NCI-H1930 (cell line): Measurements from ENCODE around the gene TRAF3.
"Not testable (repeated sequence)": the region's sequence is repeated elsewhere in the genome, so short reads cannot be mapped to it uniquely, and the experiment has no call there.

ENCODE experiments used
- DNase-seq, 2 experiments: peaks; one replicate each; lab custom pipeline; 2025; lab: John Stamatoyannopoulos, UW

Gene TRAF3

DNA sequence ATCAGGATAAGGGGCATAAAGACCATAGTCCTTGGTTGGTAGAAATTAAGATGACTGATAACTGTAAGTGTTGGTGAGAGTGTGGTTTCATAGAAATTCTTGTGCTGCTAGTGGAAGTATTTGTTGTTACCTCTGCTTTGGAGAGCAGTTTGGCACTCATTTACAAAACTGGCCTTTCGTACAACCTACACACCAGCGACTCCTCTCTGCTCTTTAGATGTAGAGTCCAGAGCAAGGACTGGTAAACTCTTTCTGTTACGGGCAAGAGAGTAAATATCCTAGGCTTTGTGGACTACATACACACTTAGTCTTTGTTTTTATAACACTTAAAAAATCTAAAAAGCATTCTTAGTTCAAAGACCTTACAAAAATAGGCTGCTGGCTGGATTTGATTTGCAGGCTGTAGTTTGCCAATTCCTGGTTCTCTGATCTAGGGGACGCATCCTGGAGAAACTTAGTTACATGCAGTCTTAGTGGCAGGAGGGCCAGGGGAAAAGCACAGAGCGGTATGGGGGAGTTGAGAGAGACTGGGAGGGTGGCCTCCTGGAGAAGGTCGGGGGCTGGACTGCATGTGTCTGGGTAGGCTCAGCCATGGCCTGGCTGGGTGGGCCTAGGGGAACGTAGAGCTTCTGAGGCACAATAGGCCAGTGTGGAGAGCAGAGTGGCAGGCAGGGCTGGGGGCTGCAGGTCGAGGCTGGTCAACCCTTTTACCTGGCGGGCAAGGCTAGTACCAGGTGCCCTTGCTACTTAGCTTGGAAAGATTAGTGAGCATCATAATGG is 89.9 kb downstream of the TRAF3 start:
- no peak for DNase-seq

- DNase-seq, result no peak
These were observed 90.8 kb downstream of the TRAF3 start for GRCh38 chr14:102867826-102868580.

DNA sequence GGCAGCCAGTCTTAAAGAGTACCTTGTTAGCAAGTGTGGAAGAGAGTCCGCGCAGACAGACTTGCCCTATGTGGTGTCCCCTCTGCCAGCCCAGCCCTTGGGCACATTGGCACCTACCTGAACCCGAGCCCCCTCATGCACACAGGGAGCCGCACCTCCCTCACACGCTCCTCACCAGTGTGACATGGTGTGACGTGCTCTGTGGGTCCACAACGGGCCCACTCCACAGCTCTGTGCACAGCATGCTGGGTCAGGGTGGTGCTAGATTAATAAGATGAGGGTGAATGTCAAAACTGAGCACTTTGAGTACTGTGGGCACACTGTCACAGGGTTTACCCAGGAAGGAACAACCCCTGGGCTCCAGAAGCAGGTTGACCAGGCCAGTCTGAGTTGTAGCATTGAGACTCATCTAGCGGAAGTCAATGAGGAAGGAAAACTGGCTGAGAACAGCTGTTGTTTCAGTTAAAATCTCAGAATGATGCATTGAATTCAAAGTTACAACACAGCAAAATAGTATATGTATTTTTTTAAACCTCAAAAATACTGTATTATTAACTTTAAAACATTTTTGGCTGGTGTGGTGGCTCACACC is 91.8 kb downstream of the TRAF3 start:
- DNase-seq, result no peak

DNA sequence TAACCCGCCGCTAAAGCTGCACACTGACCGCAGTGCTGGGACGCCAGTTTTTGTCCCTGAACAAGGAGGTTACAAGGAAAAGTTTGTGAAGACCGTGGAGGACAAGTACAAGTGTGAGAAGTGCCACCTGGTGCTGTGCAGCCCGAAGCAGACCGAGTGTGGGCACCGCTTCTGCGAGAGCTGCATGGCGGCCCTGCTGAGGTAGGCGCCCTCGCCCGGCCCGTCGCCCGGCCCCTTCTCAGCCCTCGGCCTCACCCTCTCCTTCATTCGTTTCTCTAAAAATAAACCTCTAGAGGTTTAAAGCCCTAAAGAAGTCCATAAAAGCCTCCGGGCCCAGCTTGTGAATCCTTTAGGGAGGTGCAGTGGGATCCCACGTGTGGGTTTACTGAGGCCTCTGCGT is 93.0 kb downstream of the TRAF3 start:
- no peak for DNase-seq

- no peak for DNase-seq
These were observed 94.0 kb downstream of the TRAF3 start for GRCh38 chr14:102870994-102871831.

DNA sequence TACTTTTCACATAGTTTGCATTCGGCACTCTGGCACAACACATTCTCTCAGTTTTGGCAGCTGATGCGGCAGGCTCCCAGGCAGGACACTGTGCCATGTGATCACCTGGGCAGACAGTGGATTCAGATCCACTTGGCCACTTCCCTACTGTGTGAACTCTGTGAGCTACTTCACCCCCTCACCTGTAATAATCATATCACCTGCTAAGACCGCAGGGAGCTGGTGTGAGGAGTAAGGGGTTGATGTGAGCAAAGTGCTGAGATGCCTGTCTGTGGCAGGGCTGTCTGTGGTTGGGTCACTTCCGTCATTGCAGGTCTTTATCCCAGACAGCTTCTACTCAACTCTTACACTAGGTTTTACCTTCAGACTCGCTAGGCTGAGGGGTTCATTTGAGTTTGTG is 94.8 kb downstream of the TRAF3 start:
- no peak for DNase-seq

DNA sequence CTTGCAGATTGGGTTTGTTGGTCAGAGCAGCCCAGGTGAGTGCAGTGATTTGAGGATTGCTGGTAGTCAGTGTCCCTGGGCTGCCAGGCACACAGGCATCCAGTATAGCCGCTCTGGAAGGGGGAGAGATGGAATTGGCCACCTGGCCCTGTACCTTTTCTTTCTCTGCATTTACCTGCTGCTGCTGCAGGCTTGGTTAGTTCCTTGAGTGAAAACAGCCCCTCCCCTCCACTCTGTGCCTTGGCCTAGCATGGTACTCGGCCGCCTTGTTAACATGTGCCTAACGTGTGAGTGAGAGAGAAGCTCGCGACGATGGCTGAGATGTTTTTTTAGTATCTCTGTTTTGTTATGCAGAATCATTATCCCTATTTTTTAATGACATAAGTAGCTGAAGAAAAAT is 95.9 kb downstream of the TRAF3 start:
- no peak for DNase-seq

DNA sequence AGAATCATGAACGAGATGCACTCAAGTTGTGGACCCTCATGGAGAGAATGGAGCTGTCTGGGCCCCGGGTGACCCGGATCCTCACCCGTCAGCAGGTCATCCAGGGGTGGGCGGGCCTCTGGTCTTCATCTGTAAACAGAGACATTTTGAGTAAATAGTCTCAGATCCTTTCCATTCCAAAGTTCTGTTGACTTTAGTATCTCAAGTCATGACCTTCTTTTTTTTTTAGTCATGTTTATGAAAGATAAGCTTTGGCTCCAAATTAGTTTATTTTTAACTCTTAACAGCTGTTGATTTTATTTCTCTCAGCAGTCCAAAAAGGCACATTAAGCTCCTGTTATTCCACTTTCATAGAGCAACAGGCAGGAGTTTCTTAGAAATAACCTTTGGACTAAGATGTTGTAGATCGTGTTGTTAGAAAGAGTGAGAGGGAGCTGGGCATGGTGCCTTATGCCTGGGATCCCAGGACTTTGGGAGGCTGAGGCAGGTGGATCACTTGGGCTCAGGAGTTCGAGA is 96.4 kb downstream of the TRAF3 start:
- no peak for DNase-seq

DNA sequence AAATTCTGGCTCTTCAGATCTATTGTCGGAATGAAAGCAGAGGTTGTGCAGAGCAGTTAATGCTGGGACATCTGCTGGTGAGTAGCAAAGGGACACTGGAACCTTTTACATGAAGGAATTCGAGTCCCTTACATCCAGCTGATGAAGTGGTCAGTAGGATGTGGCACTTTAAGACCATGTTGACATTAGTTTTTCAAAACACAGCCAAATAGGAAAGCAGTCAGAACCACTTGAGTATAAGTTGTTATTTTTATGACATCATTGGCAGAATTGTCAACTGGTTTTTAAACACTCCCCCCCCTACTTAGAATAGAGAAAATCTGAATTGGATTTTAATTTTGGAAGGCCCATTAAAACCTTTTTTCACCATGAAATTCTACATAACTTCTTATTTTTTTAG is 98.4 kb downstream of the TRAF3 start:
- DNase-seq, result no peak

DNA sequence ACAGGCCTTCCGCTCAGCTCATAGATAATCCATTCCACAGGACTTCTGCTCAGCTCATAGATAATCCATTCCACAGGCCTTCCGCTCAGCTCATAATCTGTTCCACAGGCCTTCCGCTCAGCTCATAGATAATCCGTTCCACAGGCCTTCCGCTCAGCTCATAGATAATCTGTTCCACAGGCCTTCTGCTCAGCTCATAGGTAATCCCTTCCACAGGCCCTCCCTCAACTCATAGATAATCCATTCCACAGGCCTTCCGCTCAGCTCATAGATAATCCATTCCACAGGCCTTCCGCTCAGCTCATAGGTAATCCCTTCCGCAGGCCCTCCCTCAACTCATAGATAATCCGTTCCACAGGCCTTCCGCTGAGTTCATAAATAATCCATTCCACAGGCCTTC is 100.3 kb downstream of the TRAF3 start:
- not testable (repeated sequence) for DNase-seq

GRCh38 chr14:102878174-102878969 is 101.1 kb downstream of the TRAF3 start:
- DNase-seq, result no peak

DNA sequence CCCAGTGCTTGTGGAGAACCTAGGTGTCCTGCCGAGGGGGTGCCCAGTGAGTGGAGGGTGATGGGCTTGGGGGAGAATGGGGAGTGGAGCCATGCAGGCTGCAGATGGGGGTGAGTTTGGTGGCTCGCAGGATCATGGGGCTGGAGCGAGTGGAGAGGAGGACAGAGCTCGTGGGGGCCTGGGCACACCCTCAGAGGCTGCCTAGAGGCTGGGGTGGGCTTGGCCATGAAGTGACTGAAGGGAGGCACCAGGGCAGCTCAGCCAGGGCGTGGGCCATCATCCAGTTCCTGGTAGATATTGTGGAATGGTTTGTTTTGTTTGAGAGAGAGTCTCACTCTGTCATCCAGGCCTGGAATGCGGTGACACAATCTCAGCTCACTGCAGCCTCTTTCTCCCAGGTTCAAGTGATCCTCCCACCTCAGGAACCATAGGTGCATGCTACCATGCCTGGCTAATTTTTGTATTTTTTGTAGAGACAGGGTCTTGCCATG is 101.8 kb downstream of the TRAF3 start:
- no peak for DNase-seq

DNA sequence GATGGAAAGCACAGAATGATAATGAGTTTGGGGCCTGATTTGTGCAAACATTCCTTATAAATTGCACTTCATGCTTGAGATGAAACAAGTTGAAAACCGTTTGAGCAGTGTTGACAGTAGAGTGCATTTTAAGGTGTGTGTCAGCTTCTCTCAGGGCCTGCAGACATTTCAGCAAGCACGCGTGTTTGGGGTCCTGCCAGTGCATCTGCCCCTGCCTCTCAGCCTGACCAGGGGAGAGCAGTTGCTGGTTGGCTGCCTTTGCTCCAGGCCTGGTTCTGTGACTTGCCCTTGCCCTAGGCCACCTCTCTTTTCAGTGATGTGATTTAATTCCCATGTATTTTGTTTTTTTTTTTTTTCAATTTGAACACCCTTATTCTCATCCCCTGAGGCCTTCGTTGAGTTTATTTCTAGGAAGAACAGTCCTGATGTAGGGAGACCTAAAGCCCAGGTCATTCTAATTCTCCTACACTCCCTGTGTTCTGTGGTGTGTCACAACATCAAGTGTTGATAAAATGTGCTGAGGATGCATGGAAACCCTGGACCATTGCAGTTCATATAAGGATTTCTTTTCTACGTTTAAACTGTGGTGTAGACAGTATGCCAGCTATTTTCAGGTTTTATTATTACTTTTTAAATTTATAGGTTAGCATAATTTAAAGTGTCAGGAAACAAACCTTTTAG is 105.1 kb downstream of the TRAF3 start:
- DNase-seq, result no peak

DNA sequence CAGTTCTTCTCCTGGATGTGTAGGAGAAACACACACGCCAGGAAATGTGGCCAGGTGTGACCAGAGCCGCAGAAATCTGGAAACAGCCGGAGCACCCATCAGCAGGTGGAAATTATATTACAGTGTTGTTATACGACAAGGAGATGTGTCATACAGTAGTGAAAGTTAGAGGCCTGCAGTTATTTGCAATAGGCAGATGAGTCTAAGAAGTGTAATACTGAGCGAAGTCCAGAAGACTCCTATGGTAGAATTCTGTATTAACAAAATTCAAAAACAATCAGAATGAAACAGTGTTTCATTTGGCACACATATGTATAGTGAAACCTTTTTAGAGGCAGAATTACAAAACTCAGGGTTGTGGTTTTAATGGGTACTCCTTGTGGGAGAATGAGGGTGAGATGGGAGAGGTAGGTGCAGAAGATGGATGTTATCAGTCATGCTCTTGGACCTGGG is 105.9 kb downstream of the TRAF3 start:
- DNase-seq, result no peak

DNA sequence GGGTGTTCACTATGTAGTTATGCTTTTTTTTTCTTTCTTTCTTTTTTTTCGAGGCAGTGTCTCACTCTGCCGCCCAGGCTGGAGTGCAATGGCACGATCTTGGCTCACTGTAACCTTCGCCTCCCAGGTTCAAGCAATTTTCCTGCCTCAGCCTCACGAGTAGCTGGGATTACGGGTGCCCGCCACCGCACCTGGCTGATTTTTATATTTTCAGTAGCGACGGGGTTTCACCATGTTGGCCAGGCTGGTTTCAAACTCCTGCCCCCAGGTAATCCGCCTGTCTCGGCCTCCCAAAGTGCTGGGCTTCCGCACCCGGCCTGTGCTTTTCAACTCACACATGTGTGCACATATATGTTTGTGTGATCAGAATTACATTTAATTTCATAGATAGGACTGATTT is 106.3 kb downstream of the TRAF3 start:
- DNase-seq, result no peak

- no peak for DNase-seq
These were observed 108.6 kb downstream of the TRAF3 start for GRCh38 chr14:102885737-102886447.

DNA sequence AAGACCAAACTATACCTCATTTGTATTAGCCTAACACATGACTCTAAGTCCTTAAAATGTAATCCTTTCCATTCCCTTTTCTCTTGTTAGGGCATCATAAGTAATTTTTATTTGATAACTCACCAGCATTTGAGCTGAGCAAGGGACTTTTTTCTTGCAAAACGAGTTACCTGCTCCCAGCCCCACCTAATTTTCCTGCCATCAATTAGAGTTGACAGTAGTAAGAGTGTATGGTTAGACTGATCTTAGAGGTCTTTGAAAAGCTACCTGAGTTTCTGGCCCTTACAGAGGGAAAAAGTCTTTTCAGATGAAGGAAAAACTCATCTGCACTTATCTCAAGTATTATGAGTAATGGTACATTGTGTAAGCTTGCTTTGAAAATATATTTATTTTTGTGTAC is 111.5 kb downstream of the TRAF3 start:
- no peak for DNase-seq

- DNase-seq, result no peak
These were observed 112.4 kb downstream of the TRAF3 start for GRCh38 chr14:102889615-102890014.

- no peak for DNase-seq
These were observed 113.9 kb downstream of the TRAF3 start for GRCh38 chr14:102891111-102891510.

DNA sequence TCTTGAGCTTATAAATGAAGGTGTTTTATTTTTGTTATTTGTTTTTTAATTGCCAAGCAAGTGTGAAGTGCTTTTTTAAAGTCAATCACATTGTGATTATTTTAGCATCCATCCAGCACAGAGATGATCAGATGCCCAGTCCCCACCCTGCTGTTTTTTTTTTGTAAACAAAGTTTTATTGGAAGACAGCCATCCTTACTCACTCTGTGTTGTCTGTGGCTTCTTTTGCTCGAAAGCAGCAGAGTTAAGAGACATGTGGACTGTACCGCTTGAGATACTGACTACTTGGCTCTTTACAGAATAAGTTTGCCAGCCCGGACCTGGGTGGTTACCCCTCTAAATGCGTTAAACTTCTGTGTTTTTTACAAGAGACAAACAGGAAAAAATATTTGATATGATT is 114.3 kb downstream of the TRAF3 start:
- DNase-seq, result no peak
